ENCODE results near the gene SLC4A1.

SLC4A1 gene

DNA sequence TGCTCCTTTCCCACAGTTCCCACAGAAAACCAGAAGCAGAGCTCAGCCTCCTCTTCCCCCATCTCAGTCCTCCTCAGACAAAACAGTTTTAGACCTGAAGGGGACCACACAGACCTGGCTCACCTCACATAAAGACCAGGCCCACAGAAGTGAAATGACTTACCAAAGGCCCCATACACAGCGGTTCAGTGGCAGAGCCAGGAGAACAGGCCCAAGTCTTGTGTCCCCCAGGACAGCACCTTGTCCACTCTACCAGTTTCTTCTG, 53.8 kb downstream of the SLC4A1 start:
- TF ChIP-seq, protein P1, sequence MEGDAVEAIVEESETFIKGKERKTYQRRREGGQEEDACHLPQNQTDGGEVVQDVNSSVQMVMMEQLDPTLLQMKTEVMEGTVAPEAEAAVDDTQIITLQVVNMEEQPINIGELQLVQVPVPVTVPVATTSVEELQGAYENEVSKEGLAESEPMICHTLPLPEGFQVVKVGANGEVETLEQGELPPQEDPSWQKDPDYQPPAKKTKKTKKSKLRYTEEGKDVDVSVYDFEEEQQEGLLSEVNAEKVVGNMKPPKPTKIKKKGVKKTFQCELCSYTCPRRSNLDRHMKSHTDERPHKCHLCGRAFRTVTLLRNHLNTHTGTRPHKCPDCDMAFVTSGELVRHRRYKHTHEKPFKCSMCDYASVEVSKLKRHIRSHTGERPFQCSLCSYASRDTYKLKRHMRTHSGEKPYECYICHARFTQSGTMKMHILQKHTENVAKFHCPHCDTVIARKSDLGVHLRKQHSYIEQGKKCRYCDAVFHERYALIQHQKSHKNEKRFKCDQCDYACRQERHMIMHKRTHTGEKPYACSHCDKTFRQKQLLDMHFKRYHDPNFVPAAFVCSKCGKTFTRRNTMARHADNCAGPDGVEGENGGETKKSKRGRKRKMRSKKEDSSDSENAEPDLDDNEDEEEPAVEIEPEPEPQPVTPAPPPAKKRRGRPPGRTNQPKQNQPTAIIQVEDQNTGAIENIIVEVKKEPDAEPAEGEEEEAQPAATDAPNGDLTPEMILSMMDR (IDR thresholded peaks at IDR 0.05; ENCODE audit: low read depth, low read length, missing control alignments), result no peak
- H3K4me3 ChIP-seq (ENCODE audit: low read depth, low read length), result no peak overlapping the region
- in situ Hi-C loops (cut with HindIII; ENCODE audit: low sequenced_read_pairs), result no loop called here
- DNase-seq (ENCODE audit: low read depth), result no peak

DNA sequence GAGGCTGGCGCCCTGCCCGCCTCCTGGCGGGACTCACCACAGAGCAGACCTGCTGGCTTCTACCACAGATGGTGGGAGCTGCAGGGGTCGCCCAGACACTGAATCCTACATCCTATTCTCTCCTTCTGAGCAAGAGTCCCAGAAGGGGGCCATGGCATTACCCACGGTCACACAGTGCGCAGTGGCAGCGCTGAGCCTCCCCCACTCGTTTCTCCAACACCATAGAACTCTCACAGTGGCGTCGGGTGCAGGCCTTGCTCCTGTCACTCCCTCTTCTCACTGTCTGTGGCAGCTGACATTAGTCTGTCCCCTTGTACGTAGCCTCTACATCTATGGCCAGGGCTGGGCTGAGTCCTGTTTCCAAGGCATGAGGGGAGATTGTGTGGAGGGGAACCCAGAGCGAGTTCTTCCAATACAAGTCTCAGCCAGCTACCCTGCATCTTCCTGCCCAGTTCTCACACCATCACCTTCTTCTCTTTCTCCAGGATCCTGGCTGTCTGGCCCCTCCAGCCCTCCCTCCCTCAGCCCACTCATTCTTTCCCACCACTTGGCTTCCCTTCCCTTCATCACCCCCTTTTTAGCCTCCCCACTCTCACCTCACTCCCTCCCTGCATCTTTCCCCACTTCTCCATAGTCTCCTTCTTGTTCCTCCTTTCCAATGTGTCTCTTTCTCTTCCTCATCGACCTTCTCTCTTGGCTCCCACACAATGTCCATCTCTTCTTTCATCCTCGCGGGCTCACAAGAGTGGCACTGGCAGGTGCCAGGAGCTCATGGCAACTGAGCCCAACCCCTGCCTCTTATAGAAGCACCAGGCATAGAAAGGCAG, 54.3 kb downstream of the SLC4A1 start:
- DNase-seq (ENCODE audit: low read depth), result no peak
- no peak overlapping the region for H3K4me3 ChIP-seq (ENCODE audit: low read depth, low read length)
- in situ Hi-C loops (cut with HindIII; ENCODE audit: low sequenced_read_pairs), result no loop called here
- TF ChIP-seq, protein P1 (IDR thresholded peaks at IDR 0.05; ENCODE audit: low read depth, low read length, missing control alignments), result no peak

DNA sequence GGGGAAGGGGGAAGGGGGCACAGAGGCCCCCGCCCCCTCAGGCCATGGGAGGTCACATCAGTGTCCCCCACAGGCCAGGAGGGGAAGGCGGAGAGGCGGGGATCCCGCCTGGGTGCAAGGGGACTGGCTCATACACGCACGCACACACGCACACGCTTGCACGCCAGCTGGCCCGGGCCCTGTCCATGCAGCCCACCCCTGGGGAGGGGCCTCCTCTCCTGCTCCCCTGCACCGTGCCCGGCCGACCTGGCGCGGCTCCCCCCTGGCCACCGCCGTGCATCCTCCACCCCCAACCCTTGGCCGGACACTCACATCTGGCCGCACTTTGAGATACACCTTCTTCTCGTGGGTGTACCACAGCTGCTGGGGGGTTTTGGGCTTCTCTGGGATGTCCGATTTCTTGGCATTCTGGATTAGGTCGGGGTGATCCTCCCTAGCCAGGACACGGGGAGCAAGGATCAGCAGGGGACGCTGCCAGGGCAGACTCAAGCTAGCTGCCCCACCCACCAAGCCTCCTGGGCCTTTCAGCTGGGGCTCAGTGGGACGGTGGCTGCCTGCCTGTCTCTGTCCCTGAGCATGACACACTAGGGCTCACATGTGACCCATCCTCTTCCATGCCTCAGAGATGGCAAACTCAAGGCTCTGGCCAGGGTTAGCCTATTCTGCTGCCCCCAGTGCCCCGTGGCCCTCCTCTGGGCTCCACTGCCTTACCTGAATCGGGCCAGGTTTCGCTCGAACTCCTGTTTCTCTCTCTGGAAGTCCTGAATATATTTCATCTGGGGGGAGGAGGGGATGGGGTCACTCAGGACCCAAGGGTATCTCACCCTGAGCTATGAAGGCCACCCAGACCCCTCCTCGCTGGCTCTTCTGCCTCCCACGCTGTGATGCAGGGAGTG, 55.2 kb downstream of the SLC4A1 start:
- no peak overlapping the region for H3K4me3 ChIP-seq (ENCODE audit: low read depth, low read length)
- in situ Hi-C loops (cut with HindIII; ENCODE audit: low sequenced_read_pairs), result no loop called here
- no peak for DNase-seq (ENCODE audit: low read depth)
- TF ChIP-seq, protein P1 (IDR thresholded peaks at IDR 0.05; ENCODE audit: low read depth, low read length, missing control alignments), result no peak

DNA sequence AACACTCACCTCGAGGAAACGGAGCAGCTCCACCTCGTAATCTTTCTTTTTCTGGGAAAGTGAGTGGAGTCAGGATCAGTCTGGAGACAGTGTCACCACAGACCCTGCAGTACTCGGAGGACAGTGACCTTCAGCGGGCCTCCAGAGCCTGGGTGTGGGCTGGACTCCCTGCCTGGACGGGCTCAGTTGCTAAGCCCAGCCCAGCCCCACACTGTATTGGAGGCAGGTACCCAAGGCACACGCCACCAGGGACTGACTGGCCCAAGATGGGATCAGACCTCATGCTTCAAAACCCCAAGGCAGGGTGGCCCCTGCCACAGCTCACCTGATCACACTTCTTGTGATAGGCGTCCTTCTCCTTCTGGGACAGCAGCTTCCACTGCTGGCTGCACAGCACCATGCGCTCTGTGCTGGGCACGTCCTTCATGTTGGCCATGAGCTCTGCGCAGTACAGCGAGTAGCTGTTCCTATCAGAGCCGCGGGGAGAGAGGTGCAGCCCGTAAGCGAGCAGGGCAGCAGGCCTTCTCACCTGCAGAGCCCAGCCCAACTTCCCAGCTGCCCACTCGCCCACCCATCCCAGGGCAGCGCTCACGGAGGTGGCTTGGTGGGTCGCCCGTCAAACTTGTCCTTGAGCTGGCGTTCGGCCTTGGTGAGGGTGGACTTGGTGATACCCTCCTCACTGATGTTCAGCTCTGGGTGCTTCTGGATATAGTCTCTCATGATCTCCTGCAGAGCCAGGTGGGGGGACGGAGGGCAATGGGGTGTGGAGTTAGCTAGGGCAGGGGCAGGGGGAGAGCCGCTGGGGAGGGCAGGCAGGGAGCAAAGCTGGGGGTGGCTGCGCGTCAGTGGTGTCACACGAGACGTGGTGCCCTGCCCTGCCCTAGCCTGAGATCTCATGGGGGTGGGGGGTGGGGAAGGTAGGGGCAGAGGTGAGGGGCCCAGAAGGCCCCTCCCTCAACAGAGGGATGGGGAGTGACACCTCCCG, 56.4 kb downstream of the SLC4A1 start:
- no peak overlapping the region for H3K4me3 ChIP-seq (ENCODE audit: low read depth, low read length)
- in situ Hi-C loops (cut with HindIII; ENCODE audit: low sequenced_read_pairs), result no loop called here
- no peak for DNase-seq (ENCODE audit: low read depth)
- TF ChIP-seq, protein P1 (IDR thresholded peaks at IDR 0.05; ENCODE audit: low read depth, low read length, missing control alignments), result no peak

DNA sequence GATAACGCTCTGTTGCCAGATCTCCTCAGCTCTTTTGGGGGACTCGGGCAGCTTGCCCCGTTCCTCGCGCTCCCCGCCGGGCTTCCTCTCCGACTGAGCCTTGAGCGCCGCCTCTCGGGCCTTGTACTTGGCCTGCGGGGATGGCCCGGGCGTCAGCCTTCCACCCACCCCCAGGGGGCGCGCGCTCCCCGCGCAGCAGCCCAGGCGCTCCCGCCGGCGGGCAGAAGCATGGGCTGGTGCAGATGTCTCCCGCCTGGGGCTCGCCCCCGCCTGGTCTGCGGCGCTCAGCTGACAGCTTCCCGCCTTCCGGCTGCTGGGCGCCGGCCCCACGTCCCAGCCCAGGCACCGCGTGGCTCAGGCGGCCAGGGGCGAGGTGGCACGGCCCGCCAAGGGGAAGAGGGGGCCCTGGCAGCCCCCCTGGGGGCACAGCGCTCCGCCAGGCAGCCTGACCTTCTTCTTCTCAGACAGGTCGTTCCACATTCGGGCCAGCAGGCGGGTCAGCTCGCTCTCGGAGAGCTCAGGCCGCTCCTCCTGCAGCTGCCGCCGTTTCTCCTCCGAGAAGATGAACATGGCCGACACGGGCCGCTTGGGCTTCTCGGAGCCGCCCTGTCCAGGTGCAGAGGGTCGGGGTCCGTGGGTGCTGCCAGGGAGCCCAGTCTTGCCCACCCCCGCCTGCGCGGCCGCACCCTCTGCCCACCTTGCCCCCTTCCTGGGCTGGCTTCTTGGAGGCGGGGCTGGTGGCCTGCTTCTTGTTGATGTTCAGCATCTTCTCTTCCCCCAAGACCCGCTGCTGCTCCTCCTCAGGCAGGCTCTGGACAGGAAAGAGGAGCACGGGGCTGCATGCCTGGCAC, 57.4 kb downstream of the SLC4A1 start:
- in situ Hi-C loops (cut with HindIII; ENCODE audit: low sequenced_read_pairs), result no loop called here
- no peak overlapping the region for H3K4me3 ChIP-seq (ENCODE audit: low read depth, low read length)
- DNase-seq (ENCODE audit: low read depth), result peak; percentile 53
- TF ChIP-seq, protein P1 (IDR thresholded peaks at IDR 0.05; ENCODE audit: low read depth, low read length, missing control alignments), result peak; percentile 98

All from astrocyte of the cerebellum (primary cell).